ENCODE measurements around the gene SERF1B. TPM values are rescaled to one million over a fixed set of nuclear protein-coding genes. Genes with fewer than 3 reads are reported as not detected.
"Not testable (repeated sequence)": the region's sequence is repeated elsewhere in the genome, so short reads cannot be mapped to it uniquely, and the experiment has no call there.

SERF1B gene
- 10 to 100 TPM; 22.1 to 26.1 (median 23.4) TPM for total RNA-seq

GRCh38 chr5:70025106-70025844 lies at the start of gene SERF1B:
Gene SERF1B (plus strand): TSS chr5:70025251. CDS start chr5:70025452, 201 bp downstream.
- peak; percentile 98 for ATAC-seq (ENCODE audit: low FRiP score)
- DNase-seq (ENCODE audit: low spot score): not testable (repeated sequence)

DNA sequence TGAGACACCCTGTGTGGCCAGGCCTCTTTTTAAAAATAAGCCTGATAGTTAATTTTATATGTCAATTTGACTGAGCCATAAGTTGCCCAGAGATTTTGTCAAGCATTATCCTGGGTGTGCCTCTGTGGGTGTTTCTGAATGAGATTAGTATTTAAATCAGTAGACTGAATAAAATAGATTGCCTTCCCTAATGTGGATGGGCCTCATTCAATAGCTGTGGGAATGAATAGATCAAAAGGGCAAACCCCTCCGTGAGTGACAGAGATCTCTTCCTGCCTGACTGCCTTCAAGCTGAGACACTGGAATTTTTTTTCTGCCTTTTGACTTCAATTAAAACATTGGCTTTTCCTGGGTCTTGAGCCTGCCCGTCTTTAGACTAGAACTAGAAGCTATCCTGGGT lies 33.3 kb upstream of the SERF1B start:
- not testable (repeated sequence) for ATAC-seq (ENCODE audit: low FRiP score); DNase-seq (ENCODE audit: low spot score)

- not testable (repeated sequence) for ATAC-seq (ENCODE audit: low FRiP score); DNase-seq (ENCODE audit: low spot score)
Observed at GRCh38 chr5:69995535-69995934, 29.5 kb upstream of the SERF1B start.

DNA sequence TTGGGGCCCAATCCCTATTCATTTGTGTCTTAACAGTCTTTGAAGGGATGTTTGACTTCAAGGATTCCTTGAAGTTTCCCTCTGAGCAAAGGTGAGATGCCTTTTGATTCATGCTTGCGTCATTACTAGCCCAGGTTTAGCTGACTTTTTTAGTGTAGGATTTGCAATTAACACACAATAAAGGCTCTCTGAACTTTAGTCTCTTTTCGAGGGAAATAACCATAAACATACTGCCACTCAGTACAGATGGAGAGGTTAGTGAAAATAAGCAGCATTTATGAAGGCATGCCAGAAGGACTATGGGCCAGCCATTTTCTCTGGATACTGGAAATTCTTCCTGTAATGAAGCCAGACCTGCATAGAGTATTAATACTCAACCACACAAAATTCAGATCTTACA lies 4.4 kb upstream of the SERF1B start:
- DNase-seq (ENCODE audit: low spot score); ATAC-seq (ENCODE audit: low FRiP score): not testable (repeated sequence)

GRCh38 chr5:70025845-70026145 lies 744 bp downstream of the SERF1B start:
- ATAC-seq (ENCODE audit: low FRiP score): not testable (repeated sequence)

DNA sequence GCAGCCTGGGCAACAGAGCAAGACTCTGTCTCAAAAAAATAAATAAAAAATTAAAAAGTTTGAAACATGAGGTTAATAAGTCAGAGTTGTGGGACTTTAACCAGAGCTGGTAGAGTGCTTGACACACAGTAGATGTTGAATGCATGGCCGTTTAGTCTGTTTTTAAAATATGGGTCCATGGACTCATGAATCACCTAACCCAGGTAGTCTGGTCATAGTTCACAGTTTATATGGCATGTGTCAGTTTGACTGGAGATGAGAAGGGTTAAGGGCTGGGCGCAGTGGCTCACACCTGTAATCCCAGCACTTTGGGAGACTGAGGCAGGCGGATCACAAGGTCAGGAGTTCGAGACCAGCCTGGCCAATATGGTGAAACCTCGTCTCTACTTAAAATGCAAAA lies 6.2 kb downstream of the SERF1B start:
- not testable (repeated sequence) for DNase-seq (ENCODE audit: low spot score); ATAC-seq (ENCODE audit: low FRiP score)

More at GRCh38 chr5:70025845-70026145, 744 bp downstream of the SERF1B start:
- DNase-seq (ENCODE audit: low spot score): not testable (repeated sequence)

DNA sequence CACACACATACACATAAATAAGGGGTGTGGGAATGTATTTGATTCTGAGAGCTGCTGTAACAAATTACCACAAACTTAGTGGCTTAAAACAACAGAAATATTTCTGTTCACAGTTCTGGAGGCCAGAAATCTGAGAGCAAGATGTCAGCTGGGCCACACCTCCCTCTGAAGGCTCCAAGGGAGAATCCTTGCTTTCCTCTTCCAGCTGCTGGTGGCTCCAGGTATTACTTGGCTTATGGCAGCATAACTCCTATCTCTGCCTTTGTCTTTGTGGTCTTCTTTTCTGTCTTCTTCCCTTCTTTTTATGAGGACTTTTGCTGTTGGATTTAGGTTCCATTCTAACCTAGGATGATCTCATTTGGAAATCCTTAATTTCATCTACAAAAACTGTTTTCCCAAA lies 16.4 kb downstream of the SERF1B start:
- DNase-seq (ENCODE audit: low spot score); ATAC-seq (ENCODE audit: low FRiP score): not testable (repeated sequence)

DNA sequence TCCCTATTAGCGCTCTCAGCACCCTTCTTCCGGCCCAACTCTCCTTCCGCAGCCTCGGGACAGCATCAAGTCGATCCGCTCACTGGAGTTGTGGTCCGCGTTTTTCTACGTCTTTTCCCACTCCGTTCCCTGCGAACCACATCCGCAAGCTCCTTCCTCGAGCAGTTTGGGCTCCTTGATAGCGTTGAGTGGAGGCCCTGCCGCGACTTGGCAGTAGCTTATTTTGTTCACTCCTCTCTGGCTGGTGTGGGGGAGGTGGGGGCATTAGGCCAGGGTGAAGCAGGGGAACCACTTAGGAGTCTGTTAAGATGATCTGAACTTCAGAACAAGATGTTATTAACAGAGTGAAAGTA lies 24.7 kb downstream of the SERF1B start:
- ATAC-seq (ENCODE audit: low FRiP score): peak; percentile 63
- DNase-seq (ENCODE audit: low spot score): not testable (repeated sequence)

GRCh38 chr5:70056289-70056942 lies 31.4 kb downstream of the SERF1B start:
- not testable (repeated sequence) for ATAC-seq (ENCODE audit: low FRiP score)

DNA sequence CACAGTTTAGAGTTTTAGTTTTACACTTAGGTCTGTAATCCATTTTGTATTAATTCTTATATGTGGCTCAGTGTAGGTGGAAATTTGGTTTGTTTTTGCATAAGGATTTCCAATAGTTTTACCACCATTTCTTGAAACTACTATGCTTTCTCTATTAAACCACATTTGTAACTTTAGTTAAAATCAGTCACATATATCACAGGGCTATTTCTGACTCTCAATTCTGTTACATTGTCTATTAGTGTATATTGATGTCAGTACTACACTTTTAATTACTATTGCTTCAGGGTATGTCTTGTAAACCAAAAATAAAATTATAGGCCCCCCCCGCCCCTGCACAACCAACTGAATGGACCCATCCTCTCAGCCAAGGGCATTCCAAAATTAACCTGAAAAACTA lies 32.1 kb downstream of the SERF1B start:
- ATAC-seq (ENCODE audit: low FRiP score): not testable (repeated sequence)

More at GRCh38 chr5:70056289-70056942, 31.4 kb downstream of the SERF1B start:
- not testable (repeated sequence) for DNase-seq (ENCODE audit: low spot score)

GRCh38 chr5:70077632-70078031 lies 52.6 kb downstream of the SERF1B start:
- not testable (repeated sequence) for ATAC-seq (ENCODE audit: low FRiP score); DNase-seq (ENCODE audit: low spot score)

More for the DNA sequence above, 32.1 kb downstream of the SERF1B start:
- not testable (repeated sequence) for DNase-seq (ENCODE audit: low spot score)

GRCh38 chr5:70088907-70089464 lies 63.9 kb downstream of the SERF1B start:
- not testable (repeated sequence) for ATAC-seq (ENCODE audit: low FRiP score); DNase-seq (ENCODE audit: low spot score)

- not testable (repeated sequence) for DNase-seq (ENCODE audit: low spot score); ATAC-seq (ENCODE audit: low FRiP score)
Observed at GRCh38 chr5:70091776-70092175, 66.7 kb downstream of the SERF1B start.

Small RNAs within 50 kb of the gene (small RNA-seq; reads per million reads assigned to genes)
- not detected for gene CDH12P2

Other genes with a start within 250 kb of the SERF1B start
- gene SMN2, start 24.4 kb downstream of the SERF1B start, total RNA-seq: 10 to 100 TPM; 17.5 to 81.8 (median 30.9) TPM

Measured in omental fat pad (tissue), 4 donors.